MM.1S (cell line): ENCODE measurements around the gene PROM2.

Source experiments
- DNase-seq: peaks from one replicate; pipeline ENCODE4 v3.0.0-alpha.2; 2015
- H2AFZ ChIP-seq: fragments of 300-600 bp; sonication (generic); 2 replicates; pipeline ENCODE4 v1.6.0; 2016; ENCODE audit warnings: antibody characterized with exemption, low read length
- H3F3A ChIP-seq: fragments of 300-600 bp; sonication (generic); 2 replicates; pipeline ENCODE4 v1.6.1; 2016; ENCODE audit warnings: mild to moderate bottlenecking, antibody characterized with exemption, low read length, moderate library complexity, mixed read lengths; ENCODE audit not compliant: insufficient read depth
- H3K27ac ChIP-seq: fragments of 300-600 bp; sonication (generic); 2 replicates; pipeline ENCODE4 v1.5.1; 2016; ENCODE audit warnings: mild to moderate bottlenecking, low read length
- H3K27me3 ChIP-seq: fragments of 300-600 bp; sonication (generic); replicated peaks from 2 replicates; pipeline ENCODE4 v1.6.0; 2016; ENCODE audit warnings: low read length; ENCODE audit not compliant: insufficient read depth
- H3K36me3 ChIP-seq: fragments of 300-600 bp; sonication (generic); replicated peaks from 2 replicates; pipeline ENCODE4 v1.6.1; 2016; ENCODE audit warnings: mild to moderate bottlenecking, low read length, mixed read lengths; ENCODE audit not compliant: insufficient read depth
- H3K4me1 ChIP-seq: fragments of 300-600 bp; sonication (generic); 2 replicates; pipeline ENCODE4 v1.6.1; 2016; ENCODE audit warnings: low read length, mixed read lengths
- H3K4me2 ChIP-seq: fragments of 300-600 bp; sonication (generic); 2 replicates; pipeline ENCODE4 v1.6.0; 2016; ENCODE audit warnings: low read depth, low read length
- H3K4me3 ChIP-seq: fragments of 300-600 bp; sonication (generic); 2 replicates; pipeline ENCODE4 v1.5.1; 2016; ENCODE audit warnings: low read length, mixed read lengths
- H3K79me2 ChIP-seq: fragments of 300-600 bp; sonication (generic); 2 replicates; pipeline ENCODE4 v1.6.1; 2016; ENCODE audit warnings: mixed run types, low read length, mixed read lengths
- H3K9ac ChIP-seq: fragments of 300-600 bp; sonication (generic); 2 replicates; pipeline ENCODE4 v1.6.1; 2016; ENCODE audit warnings: low read length, mixed read lengths
- H3K9me2 ChIP-seq: fragments of 300-600 bp; sonication (generic); replicated peaks from 2 replicates; pipeline ENCODE4 v1.6.1; 2016; ENCODE audit warnings: mild to moderate bottlenecking, low read length, mixed read lengths; ENCODE audit not compliant: insufficient read depth
- H3K9me3 ChIP-seq: fragments of 300-600 bp; sonication (generic); replicated peaks from 2 replicates; pipeline ENCODE4 v1.6.1; 2016; ENCODE audit warnings: mild to moderate bottlenecking, low read length, mixed read lengths; ENCODE audit not compliant: insufficient read depth
- H4K20me1 ChIP-seq: fragments of 300-600 bp; sonication (generic); 2 replicates; pipeline ENCODE4 v1.6.1; 2016; ENCODE audit warnings: mild to moderate bottlenecking, low read length, moderate library complexity, mixed read lengths; ENCODE audit not compliant: insufficient read depth
- EZH2 ChIP-seq: fragments of 300-600 bp; sonication (generic); optimal IDR thresholded peaks from 2 replicates; pipeline ENCODE3; 2017; ENCODE audit warnings: low read depth, mild to moderate bottlenecking, antibody characterized with exemption, low read length, mixed read lengths
- EZH2phosphoT487 ChIP-seq: fragments of 300-600 bp; sonication (generic); IDR thresholded peaks from 2 replicates; pipeline ENCODE4 v1.6.1; 2018; ENCODE audit warnings: antibody characterized with exemption, low read length
- TF ChIP-seq, protein P1 (sequence below): fragments of 300-600 bp; sonication (generic); IDR thresholded peaks from 2 replicates; pipeline ENCODE4 v1.5.1; 2016; ENCODE audit warnings: antibody characterized with exemption, low read length, mixed read lengths

PROM2 gene

DNA sequence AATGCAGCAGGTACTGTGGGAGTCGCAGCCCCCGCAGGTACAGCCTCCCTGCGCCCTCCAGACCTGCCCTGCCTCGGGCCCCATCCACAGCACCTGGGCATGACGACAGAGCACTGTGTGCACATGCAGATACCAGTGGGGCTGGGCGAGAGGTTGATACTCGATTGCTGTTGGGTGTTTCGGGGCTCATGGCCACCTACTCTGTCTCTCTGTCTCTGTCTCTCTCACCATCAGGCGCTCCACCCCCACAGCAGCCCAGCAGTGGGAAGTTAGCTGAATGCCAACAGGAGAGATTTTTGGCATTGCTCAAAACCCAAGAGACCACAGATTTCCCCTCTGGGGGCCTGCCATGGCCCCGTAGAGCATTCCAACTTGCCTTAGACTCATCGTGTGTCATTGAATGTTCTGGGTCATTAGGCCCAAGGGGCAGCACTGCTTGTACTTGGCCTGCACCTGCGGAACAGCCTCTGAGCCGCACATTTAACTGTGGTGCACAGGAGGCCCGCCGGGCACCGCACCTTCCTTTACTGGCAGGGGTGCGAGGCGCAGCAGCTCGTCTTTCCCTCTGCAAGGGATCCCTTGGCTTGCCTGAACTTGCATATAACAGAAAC, 41.7 kb downstream of the PROM2 start:
- Histone ChIP-seq H3K4me2 (no peak overlapping the region), H3K9me3 (no peaks in the 10 kb centered on the region), H3K27me3 (peaks cover 16% of the 10 kb centered on the region; the same call in 1 of the 2 replicates), H3K27ac (no peak overlapping the region), H3K4me1 (no peaks in the 10 kb centered on the region), H3K36me3 (no peaks in the 10 kb centered on the region), H2AFZ (no peak overlapping the region), H3K9me2 (no peaks in the 10 kb centered on the region), H4K20me1 (no peaks in the 10 kb centered on the region), H3K9ac (no peak overlapping the region), H3K4me3 (no peak overlapping the region), H3K79me2 (no peaks in the 10 kb centered on the region), H3F3A (no peaks in the 10 kb centered on the region)
- no peak for DNase-seq
- TF ChIP-seq, protein P1, sequence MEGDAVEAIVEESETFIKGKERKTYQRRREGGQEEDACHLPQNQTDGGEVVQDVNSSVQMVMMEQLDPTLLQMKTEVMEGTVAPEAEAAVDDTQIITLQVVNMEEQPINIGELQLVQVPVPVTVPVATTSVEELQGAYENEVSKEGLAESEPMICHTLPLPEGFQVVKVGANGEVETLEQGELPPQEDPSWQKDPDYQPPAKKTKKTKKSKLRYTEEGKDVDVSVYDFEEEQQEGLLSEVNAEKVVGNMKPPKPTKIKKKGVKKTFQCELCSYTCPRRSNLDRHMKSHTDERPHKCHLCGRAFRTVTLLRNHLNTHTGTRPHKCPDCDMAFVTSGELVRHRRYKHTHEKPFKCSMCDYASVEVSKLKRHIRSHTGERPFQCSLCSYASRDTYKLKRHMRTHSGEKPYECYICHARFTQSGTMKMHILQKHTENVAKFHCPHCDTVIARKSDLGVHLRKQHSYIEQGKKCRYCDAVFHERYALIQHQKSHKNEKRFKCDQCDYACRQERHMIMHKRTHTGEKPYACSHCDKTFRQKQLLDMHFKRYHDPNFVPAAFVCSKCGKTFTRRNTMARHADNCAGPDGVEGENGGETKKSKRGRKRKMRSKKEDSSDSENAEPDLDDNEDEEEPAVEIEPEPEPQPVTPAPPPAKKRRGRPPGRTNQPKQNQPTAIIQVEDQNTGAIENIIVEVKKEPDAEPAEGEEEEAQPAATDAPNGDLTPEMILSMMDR: no peak
- TF ChIP-seq EZH2phosphoT487 (no peak), EZH2 (no peak)

DNA sequence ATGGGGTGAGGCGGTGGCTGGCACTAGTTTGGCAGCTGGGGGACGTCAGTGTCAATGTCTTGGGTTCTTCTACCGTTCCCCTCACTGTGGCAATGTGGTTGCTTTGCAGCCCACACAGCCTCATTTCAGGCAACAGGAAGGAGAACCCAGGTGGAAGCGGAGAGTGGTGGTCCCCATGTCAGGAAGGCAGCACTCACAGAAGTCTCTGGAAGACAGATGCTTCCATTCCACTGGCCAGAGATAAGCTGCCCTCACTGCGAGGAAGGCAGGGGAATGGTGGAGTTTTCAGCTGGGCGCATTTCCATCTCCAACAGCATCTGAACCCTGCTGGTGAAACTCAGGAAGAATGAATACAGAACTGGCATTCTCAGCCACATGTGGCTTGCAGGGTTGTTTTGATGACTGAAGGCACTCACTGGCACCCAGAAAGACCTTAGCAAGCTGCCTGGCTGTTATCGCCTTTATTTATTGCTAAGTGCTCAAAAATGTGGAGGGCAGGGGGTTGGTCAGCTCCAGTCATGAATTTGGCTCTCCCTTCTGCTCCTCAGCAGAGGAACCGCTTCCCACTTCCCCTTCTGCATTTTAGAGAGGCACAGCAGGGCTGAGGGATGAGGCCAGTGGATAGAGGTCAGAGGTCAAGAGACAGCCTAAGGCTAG, 42.3 kb downstream of the PROM2 start:
- TF ChIP-seq EZH2 (no peak), EZH2phosphoT487 (no peak)
- TF ChIP-seq, protein P1: no peak
- no peak for DNase-seq
- Histone ChIP-seq H3K36me3 (no peaks in the 10 kb centered on the region), H3K4me2 (no peak overlapping the region), H3K79me2 (no peaks in the 10 kb centered on the region), H4K20me1 (no peaks in the 10 kb centered on the region), H3K9me3 (no peaks in the 10 kb centered on the region), H3K9ac (no peak overlapping the region), H3K27me3 (peaks cover 16% of the 10 kb centered on the region; the same call in 1 of the 2 replicates), H3K27ac (no peak overlapping the region), H3F3A (no peaks in the 10 kb centered on the region), H3K4me1 (no peaks in the 10 kb centered on the region), H3K4me3 (no peak overlapping the region), H3K9me2 (no peaks in the 10 kb centered on the region), H2AFZ (no peak overlapping the region)

DNA sequence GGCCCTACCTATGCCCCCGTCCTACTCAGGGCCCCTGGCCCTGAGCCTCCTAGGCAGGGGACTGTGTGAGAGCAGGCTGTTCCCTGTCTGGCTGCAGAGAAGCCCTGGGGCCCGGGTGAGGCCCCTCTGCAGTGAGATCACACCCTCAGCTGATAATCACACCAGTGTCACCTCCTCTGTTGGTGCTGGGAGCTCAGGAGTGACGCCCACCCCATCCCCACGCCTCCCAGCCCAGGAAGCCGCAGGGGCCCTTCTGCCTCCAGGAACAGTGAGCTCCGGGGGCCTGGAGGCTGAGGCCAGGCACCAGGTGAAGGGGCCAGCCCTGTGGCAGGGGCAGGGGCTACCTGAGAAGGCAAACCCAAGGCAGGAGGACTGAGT, 42.9 kb downstream of the PROM2 start:
- H2AFZ ChIP-seq: no peak overlapping the region
- no peaks in the 10 kb centered on the region for H3F3A ChIP-seq
- H3K27me3 ChIP-seq: peaks cover 13% of the 10 kb centered on the region; the same call in 1 of the 2 replicates
- no peaks in the 10 kb centered on the region for H3K4me1 ChIP-seq
- H3K9me3 ChIP-seq: no peaks in the 10 kb centered on the region
- no peak overlapping the region for H3K27ac ChIP-seq
- H4K20me1 ChIP-seq: no peaks in the 10 kb centered on the region
- DNase-seq: no peak
- H3K9ac ChIP-seq: no peak overlapping the region
- TF ChIP-seq, protein P1: no peak
- no peak for TF ChIP-seq EZH2
- TF ChIP-seq EZH2phosphoT487: no peak
- H3K36me3 ChIP-seq: no peaks in the 10 kb centered on the region
- no peaks in the 10 kb centered on the region for H3K79me2 ChIP-seq
- H3K4me2 ChIP-seq: no peak overlapping the region
- H3K4me3 ChIP-seq: no peak overlapping the region
- no peaks in the 10 kb centered on the region for H3K9me2 ChIP-seq
